Tracheal epithelial cell (primary cell): ENCODE data around the gene P2RY4. TPM values are rescaled to one million over a fixed set of nuclear protein-coding genes. Genes with fewer than 3 reads are reported as not detected.

Experiments
- total RNA-seq: library from RNA; depleted of rRNA; stranded (reverse); fragments of >200 nt; gene quantifications from 2 replicates; pipeline ENCODE4 v1.2.1, GENCODE V29; 2014

P2RY4 gene
- total RNA-seq, result not detected in 2 replicates

DNA sequence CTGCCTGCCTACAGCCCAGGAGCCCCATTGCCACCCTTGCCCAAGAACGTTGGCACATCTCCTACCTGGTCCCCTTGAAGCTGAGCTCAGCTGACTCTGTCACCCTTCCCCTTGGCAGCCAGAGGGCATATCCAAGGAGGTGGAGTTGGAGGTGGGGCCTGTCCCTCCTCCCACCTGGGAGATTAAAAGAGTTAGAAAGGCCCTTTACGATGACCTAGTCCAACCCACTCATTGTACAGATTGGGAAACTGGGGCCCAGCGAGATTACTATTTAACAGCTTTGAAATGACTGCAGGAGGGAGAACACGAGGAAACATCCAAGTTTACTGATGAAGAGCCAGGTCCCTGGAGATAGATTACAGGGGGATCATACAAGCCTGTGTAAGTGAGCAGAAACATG is at the start of gene P2RY4:
Gene P2RY4, minus strand, starts transcription at position 101 of the 400 bp plus-strand sequence. CDS start 580 bp downstream, outside the sequence.

DNA sequence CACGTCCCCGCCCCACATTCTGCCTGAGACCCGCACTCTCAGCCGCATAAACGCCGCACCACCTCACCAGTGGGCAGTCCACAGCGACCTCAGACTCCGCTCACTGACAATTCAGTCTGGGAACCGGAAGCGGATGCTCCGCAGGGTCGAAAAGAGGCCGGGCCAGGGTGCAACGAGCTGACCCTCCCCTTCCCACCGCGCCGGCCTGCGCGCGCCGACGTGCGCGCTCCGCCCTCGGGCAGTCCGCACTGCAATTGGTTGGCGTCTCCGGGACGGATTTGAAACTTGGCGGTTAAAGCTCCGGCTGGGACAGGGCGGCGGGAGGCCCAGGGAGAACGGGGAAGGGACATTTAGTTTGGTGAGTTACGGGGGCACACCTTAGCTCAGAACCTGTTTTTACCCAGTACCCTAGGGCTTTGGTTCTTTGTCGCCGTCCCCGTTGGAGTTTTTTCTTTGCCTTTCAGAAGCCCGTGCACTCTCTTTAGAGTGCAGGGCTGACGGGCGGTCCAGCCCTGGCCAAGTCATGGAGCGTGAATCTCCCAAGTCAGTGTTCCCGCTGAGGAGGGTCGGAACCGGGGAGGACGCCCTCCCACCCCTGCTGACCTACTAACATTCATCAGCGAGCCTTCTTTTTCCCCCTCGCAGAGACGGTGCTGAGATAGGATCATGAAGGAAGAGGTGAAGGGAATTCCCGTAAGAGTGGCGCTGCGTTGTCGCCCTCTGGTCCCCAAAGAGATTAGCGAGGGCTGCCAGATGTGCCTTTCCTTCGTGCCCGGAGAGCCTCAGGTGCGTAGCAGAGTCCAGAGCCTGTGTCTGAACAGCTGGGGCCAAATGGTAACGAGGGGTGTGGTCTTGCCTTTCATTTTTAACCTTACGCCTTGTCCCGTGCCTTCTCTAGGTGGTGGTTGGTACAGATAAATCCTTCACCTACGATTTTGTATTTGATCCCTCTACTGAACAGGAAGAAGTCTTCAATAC is 30.1 kb upstream of the P2RY4 start, which contains the start of the genes KIF4A and PDZD11:
Gene KIF4A, plus strand, starts transcription at position 312 of the 978 bp plus-strand sequence. Its CDS starts 355 bp downstream, at position 667.
Gene PDZD11, minus strand, starts transcription at position 135 of the 978 bp plus-strand sequence. CDS start 586 bp downstream, outside the sequence.

DNA sequence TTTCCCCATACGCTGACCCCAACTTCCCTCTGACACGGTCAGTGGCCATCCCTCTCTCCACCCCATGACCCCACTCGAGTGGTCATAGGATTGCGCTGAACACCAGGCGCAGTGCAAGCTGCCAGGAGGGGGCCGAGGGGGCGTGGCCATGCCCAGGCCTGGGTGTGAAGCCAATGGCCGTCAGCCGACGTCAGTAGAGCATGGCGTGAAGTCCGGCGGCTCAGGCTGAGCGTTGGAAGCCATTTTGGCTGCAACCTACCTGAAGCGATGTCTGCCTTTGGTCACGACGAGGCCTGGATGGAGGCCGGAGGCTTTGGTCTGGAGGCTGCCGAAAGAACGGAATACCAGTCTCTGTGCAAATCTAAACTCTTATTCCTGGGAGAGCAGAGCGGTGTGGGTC is 21.9 kb upstream of the P2RY4 start, which contains the start of gene RAB41:
Gene RAB41, plus strand, starts transcription at position 222 of the 400 bp plus-strand sequence. Its CDS starts 46 bp downstream, at position 268.

DNA sequence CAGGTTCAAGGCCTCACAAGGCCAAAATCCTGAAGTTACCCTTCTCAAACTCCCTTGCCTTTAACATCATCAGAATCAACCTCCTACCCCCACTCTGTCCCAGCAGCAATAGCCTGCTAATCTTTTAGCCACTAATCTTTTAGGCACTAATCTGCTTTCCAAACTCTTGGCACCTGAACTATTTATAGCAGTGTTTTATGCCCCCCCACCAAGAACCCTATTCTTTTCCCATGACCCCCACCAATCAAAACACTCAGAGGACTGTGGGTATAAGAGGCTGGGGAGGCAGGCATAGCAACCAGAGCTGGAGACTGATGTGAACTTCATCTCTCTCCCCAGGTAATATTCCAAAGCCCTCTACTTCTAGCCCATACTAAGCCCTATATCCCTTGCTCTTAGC is 8.0 kb upstream of the P2RY4 start, which contains the start of gene ARR3:
Gene ARR3, plus strand, starts transcription at position 301 of the 400 bp plus-strand sequence. CDS start 1,052 bp downstream, outside the sequence.

DNA sequence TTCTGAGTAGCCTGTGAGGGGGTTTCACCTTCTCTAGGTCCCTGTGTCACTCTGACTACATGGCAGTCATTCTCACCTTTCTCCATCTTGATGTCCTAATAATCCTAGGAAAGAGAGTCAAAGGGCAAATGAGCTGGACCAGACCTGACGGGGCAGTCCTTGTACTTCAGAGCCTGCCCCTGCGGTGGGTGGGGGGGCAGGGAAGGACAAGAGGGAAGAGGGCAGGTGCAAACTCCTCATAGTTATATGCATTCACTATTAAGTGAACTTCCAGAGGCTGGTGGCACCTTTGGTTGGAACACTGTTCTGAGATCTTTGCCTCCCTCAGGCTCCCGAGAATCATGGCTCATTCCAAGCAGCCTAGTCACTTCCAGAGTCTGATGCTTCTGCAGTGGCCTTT is 25.6 kb downstream of the P2RY4 start, which contains the start of gene AWAT1:
Gene AWAT1, plus strand, starts transcription at position 301 of the 400 bp plus-strand sequence. Its CDS starts 41 bp downstream, at position 342.

Other genes with a start within 250 kb of the P2RY4 start
- gene AWAT2, start 210.3 kb downstream of the P2RY4 start, total RNA-seq, result not detected in 2 replicates
- gene OTUD6A, start 197.7 kb downstream of the P2RY4 start, total RNA-seq, result not detected in 2 replicates
- 111 and 134 TPM in 2 replicates for gene IGBP1, start 126.8 kb downstream of the P2RY4 start, total RNA-seq
- gene DGAT2L6, start 82.7 kb downstream of the P2RY4 start, total RNA-seq, result not detected in 2 replicates
- gene AWAT1, start 25.5 kb downstream of the P2RY4 start, total RNA-seq, result not detected in 2 replicates
- gene ARR3, start 8.1 kb upstream of the P2RY4 start, total RNA-seq, result not detected in 2 replicates
- not detected in 2 replicates for gene RAB41, start 22.0 kb upstream of the P2RY4 start, total RNA-seq
- gene PDZD11, start 29.7 kb upstream of the P2RY4 start, total RNA-seq, result 21.1 and 39.3 TPM in 2 replicates
- gene KIF4A, start 29.9 kb upstream of the P2RY4 start, total RNA-seq, result 0.43 and 1.4 TPM in 2 replicates
- under 0.01 TPM in 1 of 2 replicates, not detected in the other for gene GDPD2, start 163.1 kb upstream of the P2RY4 start, total RNA-seq
- gene DLG3, start 184.6 kb upstream of the P2RY4 start, total RNA-seq, result 11.6 and 16.4 TPM in 2 replicates